ENCODE measurements around the gene LXN. TPM values are rescaled to one million over a fixed set of nuclear protein-coding genes. Genes with fewer than 3 reads are reported as not detected.

LXN gene
- total and polyA plus RNA-seq, 2 of the 4 experiments (the other 2 are of a cell fraction), result 93.6 to 155 TPM

GRCh38 chr3:158722108-158722507 is 49.7 kb upstream of the LXN start:
- DNase-seq (no peak), ATAC-seq (ENCODE audit: low read depth) (no peak)
- Histone ChIP-seq H2AK5ac (ENCODE audit: low read depth, low read length) (no peak overlapping the region), H2BK5ac (ENCODE audit: low read depth, low read length, poor library complexity, severe bottlenecking) (no peak overlapping the region), H3K14ac (replicated peaks; ENCODE audit: low read depth, low read length) (no peak overlapping the region), H3K9ac (ENCODE audit: low read depth, low read length) (no peak overlapping the region), H3K4ac (ENCODE audit: low read depth, low read length) (no peak overlapping the region), H4K91ac (ENCODE audit: insufficient read depth, low read depth, low read length) (no peak overlapping the region), H2BK20ac (ENCODE audit: low read depth, low read length) (no peak overlapping the region), H3K56ac (ENCODE audit: extremely low read depth, insufficient read depth, low read length) (no peak overlapping the region), H3K18ac (ENCODE audit: low read depth, low read length) (no peak overlapping the region), H3K27me3 (ENCODE audit: control insufficient read depth, insufficient read depth, low read length) (no peaks in the 10 kb centered on the region), H3K4me3 (ENCODE audit: insufficient read depth, low read depth, low read length) (no peak overlapping the region), H2AK9ac (replicated peaks; ENCODE audit: low read depth, low read length, poor library complexity) (no peak overlapping the region), H2AFZ (replicated peaks; ENCODE audit: low read length, poor library complexity) (no peak overlapping the region), H4K20me1 (ENCODE audit: insufficient read depth, low read length) (peaks cover 7% of the 10 kb centered on the region), H4K8ac (ENCODE audit: low read depth in 2 of 2, low read length in 2 of 2) (no peak overlapping the region), H2BK15ac (ENCODE audit: low read depth, low read length) (no peak overlapping the region), H3K36me3 (ENCODE audit: control insufficient read depth, insufficient read depth, low read length) (no peaks in the 10 kb centered on the region), H3K4me2 (ENCODE audit: low read depth, low read length) (no peak overlapping the region), H4K5ac (ENCODE audit: low read depth, low read length) (no peak overlapping the region), H2BK120ac (ENCODE audit: low read depth, low read length) (no peak overlapping the region), H3K4me1 (ENCODE audit: control insufficient read depth, insufficient read depth, low read length) (peaks cover 38% of the 10 kb centered on the region), H3K27ac (ENCODE audit: insufficient read depth, low read length) (no peak overlapping the region), H3K79me1 (ENCODE audit: low read depth in 1 of 2, low read length in 2 of 2) (peaks cover 12 to 47% of the 10 kb centered on the region in 2 experiments; a peak in 3 of 4 replicates), H3K23ac (ENCODE audit: low read depth, low read length) (no peak overlapping the region), H3K9me1 (ENCODE audit: insufficient read depth, low read length) (peaks cover 30% of the 10 kb centered on the region), H3K9me3 (ENCODE audit: control insufficient read depth, insufficient read depth, low read length) (no peaks in the 10 kb centered on the region)
- dilution Hi-C loops (cut with HindIII; ENCODE audit: low sequenced_read_pairs, unreplicated experiment), result no loop called here
- in situ Hi-C loops (cut with MboI; ENCODE audit: low sequenced_read_pairs), result loop anchor here (5.0 to 25.0 kb wide), 2 partner anchors 60 to 1560 kb away; partner anchors contain the start of gene CCNL1
- ChIA-PET POLR2A (ENCODE audit: unreplicated experiment) (no interaction called here), CTCF (no interaction called here)
- TF ChIP-seq RCOR1 (IDR thresholded peaks at IDR 0.05; ENCODE audit: insufficient replicate concordance, low read length) (no peak), CEBPB (IDR thresholded peaks at IDR 0.05; ENCODE audit: low read depth, low read length) (no peak), CTCF (conservative IDR thresholded peaks at IDR 0.05; ENCODE audit: low read depth, low read length) (no peak), RAD21 (IDR thresholded peaks at IDR 0.05; ENCODE audit: low read length) (no peak), MAFK (IDR thresholded peaks at IDR 0.05; ENCODE audit: low read depth, low read length) (no peak), MXI1 (IDR thresholded peaks at IDR 0.05; ENCODE audit: borderline replicate concordance, low read depth, low read length) (no peak), USF2 (IDR thresholded peaks at IDR 0.05; ENCODE audit: low read depth, low read length) (no peak), BHLHE40 (IDR thresholded peaks at IDR 0.05; ENCODE audit: low read depth, low read length) (no peak), FOS (IDR thresholded peaks at IDR 0.05; ENCODE audit: low read depth, low read length) (no peak), RFX5 (IDR thresholded peaks at IDR 0.05; ENCODE audit: low read depth, low read length) (no peak)
- TF ChIP-seq, protein P1, sequence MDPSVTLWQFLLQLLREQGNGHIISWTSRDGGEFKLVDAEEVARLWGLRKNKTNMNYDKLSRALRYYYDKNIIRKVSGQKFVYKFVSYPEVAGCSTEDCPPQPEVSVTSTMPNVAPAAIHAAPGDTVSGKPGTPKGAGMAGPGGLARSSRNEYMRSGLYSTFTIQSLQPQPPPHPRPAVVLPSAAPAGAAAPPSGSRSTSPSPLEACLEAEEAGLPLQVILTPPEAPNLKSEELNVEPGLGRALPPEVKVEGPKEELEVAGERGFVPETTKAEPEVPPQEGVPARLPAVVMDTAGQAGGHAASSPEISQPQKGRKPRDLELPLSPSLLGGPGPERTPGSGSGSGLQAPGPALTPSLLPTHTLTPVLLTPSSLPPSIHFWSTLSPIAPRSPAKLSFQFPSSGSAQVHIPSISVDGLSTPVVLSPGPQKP (IDR thresholded peaks at IDR 0.05; ENCODE audit: borderline replicate concordance, low read depth, low read length), result no peak
- BruUV-seq (replicated peaks), result no TSS peak
- no CpG with 5 or more reads among the region's 1 CpG for WGBS, 2 experiments (ENCODE audit: extremely low coverage in 2 of 2, insufficient read length in 1 of 2)
- intact Hi-C loops (cut with micrococcal nuclease), result no loop called here

Measured in IMR-90 (cell line).